ENCODE data around the gene GRIA4.
"Not testable (repeated sequence)": the region's sequence is repeated elsewhere in the genome, so short reads cannot be mapped to it uniquely, and the experiment has no call there.

The GRIA4 gene

DNA sequence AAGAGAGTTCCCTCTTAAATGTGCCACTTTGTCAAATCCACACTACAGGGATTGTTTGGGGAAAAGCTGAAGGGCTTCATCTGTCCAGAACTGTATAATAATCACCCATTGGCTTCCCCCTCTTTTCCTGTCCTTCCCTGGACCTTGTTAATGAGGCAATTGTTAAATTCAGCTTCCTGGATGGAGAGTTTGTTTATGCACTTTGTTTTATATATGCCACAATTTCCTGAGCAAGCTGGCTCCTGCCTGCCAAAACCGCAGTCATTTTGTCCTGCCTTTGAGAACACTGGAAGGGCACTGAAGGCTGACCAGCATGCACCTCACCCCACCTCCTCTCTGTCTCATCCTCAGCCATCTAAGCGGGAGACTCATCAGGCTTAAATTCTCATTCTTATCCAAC, 325.9 kb downstream of the GRIA4 start:
- no peak for DNase-seq

DNA sequence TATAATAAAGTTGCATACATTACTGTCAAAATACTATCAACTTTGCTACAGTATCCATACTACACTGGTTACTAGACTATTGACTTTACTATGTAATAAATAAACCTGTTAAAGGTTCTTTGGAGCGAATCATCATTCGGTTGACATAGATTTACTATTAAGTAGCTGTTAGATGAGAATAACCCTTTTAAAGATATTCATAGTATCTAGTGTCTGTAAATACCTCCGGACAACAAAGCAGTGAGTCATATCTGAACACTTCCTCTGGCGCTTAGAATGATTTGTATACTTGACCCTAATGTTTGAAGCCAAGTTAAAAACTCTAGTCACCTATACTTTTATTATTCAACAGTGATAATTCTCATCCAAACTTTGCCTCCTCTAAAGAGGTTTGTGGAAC, 327.5 kb downstream of the GRIA4 start:
- DNase-seq: no peak

DNA sequence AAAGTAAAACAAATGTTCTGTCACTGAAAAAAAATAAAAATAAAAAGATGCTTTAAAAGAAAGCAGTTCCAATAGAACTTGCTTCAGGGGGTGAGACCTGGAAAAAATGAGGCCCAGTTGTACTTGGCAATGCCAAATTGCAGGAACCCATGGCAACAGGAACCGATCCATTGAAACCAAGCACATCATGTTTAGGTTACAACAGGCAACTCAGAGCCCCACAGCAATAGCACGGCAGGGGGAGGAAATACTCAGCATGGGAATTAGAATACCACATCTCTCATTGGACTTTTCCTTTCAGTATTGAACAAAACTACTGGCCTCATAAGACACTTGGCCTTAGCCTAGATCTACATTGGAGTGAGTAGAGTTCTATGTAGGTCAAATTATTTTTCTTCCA, 327.9 kb downstream of the GRIA4 start:
- no peak for DNase-seq

DNA sequence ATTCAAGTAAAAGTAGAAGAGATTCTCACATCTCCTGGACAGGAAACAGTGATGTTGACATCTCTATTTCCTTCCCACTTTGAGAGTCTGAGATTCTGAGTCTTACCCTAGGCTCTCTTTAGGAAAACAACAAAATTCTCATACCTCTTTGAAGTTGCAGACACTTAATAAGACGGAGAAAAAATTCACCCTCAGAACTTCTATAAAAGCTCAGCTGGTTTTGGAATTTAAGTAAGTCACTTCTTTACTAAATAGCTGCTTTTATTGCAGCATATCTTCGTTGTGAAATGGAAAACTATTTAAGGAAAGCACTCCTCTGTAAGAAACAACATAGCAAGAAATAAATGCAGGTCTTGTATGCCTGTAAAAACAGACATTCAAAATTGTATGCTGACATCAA, 333.0 kb downstream of the GRIA4 start:
- no peak for DNase-seq

DNA sequence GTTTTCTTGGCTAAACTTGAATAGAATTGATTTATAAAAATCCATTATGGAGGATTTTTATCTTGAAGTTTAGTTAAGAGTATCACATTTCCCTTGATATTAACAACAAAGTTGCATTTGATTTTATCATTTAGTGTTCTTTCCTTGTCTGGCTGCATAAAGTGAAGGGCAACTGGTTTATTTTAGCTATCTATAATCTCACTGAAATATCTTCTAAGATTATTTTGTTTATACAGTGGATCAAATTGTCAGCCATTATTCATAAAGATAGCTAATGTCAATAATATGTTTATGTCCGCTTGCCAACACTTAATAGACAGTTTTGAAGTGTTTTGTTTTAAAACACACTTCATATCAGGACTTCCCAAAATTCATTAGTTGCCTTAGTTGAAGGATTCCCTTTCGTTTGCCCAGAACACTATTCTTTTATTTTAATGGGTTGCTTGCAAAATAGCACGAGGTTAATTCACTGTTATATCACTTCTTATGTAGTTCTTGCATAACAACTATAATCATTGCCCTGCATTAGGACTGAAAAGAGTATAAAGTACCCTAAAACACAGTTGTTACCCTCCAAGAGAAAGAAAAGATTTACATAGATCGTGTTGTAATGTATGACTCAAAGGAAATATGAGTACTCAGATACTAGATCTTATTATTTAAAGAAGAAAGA, 339.2 kb downstream of the GRIA4 start:
- no peak for DNase-seq

DNA sequence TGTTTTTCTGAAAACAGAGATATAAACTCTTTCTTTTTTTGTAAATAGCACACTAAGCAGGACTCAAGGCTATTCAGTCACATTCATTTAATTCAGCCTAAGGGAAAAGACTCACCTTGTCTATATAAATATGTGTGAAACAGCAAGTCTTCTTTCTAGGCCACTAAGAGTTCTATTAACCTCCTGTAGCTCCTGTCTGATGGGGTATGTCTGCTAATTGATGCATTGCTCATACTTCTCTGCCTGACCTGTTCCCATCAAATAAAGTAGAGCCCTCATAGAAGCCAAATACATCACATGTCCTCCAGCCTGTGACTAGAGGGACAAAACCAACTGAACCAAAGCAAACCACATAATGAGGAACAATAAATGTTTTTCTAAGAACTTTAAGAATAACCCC, 344.0 kb downstream of the GRIA4 start:
- DNase-seq: no peak

DNA sequence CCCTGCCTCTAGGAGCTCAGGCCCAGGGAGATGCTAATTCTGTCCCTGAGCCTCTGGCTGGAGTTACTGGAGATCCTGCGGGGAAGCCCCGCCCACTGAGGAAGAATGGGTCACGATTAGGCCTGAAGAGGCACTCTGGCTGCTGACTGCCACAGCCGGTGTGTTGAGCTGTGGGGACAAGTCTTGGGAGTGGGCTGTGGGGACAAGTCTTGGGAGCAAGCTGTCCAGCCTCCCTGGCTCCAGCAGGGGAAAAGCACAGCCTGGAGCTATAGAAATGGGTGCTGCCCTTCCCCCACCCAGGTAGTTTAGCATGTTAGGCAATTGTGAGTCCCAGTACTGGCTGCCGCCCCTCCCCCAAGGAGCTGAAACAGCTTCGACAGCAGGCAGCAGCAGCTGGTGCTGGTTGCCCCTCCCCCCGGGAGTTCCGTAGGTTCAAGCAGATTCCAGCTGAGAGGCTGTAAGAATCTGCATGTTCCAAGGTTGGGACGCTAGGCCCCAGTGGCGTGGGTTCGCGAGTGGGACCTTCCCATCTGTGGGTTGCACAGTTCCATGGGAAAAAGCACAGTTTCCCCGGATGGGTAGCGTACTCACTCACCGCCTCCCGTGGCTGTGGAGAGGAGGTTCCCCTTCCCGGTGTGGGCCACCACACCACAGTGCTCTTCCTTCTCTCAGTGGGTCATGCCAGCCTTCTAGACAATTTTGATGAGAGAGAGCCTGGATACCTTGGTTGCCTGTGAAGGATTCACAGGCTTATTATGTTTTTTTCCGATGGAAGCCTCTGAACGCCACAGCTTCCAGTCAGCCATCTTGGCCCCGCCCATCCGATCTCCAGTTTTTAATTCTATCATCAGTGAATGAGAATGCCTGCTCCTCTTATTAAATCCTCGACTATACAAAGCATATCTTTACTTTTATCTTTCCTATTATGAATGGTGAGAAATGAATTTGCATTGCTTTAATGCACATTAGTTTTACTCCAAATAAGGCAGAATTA, 350.7 kb downstream of the GRIA4 start:
- DNase-seq: no peak

DNA sequence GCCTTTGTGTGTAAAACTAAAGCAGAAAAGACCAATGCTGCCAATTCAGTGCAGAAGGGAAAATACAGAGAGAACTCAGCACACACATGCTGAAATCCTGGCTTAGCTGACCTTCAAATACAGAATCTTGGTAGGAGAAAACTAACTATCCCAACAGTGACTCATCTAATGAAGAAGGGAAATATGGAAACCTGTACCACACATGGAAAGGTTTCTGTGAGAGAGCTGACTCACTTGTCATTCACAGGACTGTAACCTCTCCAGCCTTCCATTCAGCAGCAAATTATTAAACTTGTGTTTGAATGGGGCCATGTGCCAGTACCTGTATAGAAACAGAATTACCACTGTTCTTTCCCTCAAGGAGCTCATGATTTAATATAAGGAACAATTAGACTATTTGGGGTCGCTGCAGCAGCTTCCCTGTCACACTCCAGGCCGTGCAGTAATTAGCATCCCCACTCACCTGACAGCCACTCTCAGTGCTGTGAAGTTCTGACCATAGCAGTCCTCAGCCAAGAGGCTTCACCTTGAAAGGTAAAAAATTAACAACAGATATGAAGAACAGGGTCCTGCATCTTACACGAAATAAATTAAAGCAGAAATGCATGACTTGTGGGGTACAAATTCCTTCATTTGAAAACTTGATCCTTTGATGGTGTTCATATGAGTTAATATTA, 358.3 kb downstream of the GRIA4 start:
- DNase-seq: no peak

DNA sequence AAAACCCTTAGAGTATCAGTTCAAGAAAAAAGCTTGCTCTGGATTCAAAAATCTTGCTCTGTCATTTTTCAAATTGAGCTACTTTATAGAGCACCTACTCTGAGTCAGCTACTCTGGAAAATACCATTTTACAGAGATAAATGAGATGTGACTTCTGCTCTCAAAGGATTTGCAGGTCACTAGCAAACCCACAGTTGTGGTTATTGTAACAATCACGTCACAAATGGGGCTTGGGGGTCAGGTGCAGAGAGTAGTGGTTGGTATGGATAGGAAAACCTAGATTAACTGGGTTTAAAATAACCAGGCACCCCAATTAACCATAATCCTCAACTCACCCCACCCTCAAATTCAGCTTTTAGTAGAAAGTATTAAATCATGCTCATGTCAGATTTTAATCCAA, 359.9 kb downstream of the GRIA4 start:
- DNase-seq: no peak

DNA sequence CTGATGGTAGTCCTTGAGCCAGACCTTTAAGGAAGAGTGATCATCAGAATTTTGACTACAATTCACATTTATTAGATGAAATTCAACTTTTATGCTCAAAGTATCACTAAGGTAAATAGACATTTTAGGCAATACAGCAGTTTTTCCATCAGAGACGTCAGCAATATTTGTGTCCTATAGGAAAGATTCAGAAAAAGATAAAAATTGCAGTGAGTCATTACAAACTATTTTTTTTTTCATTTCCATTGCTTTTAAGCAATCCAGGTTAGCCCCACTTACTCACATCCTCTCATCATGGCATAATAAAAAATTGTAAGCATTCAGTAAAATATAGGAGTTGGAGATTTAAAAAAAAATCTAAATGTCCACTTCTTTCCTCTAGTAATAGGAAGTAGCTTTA, 365.3 kb downstream of the GRIA4 start:
- no peak for DNase-seq

DNA sequence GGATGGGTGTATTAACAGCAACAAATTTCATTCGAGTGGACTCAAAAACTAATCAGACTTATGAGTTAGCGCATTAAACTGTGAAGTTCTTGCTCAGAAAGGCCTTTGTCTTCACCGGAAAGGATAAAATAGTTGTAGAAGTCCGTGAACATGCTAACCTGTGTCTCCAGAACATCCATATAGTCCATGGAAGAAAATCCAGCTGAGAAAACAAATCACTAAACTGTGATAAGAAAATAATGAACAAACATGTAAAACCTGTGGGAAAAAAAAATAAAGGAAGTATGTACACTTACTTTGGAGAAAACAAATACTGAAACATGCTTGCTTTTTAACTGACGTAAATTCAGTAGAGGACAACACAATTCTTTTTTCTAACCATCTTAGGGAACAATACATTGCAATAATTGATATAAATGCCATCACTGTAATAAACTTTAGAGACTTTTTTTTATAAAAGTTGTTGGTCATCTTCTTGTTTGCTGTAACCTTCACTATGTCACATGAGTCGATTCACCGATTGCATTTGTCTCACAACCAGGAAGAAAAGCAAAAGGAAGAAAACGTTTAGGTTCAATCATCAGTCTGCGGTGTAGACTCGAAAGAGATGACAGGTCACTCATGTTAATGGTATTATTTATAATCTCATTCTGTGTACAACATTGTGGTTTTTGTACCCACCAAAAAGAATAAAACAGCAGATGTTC, 370.3 kb downstream of the GRIA4 start:
- DNase-seq: no peak

DNA sequence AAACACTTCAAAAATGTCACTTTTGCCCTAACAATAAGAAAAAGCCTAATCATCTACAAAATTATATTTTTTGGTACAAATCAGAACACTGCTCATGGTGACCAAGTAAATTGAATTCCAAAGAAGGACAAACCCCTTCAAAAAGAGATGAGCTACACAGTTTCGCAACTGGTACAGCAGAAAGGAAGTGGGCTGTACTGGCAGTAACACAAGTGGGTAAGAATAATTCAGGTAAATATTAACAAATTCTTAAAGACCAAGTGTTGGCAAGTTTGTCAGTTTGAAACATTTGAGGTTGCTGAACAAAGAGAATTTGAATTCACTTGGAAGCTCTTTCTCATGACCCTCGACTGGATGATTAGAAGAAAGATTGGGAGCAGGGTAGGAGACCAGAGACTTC, 376.7 kb downstream of the GRIA4 start:
- DNase-seq: no peak

DNA sequence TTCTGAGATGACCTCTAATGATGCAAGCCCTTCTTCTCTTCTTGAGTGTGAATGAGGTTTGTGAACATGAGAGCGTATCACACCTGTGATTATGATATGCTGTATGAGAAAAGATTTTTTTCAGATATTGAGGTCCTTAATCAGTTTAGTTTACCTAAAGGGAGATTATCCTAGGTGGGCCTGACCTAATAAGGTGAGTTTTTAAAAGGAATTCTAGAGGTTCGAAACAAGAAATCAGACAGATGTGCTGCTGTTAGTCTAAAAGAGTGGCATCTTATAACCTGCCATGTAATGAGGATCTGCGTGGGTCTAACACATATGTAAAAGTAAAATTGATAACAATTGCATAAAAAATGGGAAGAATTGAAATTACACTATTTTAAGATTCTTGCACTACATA, 378.3 kb downstream of the GRIA4 start:
- no peak for DNase-seq

DNA sequence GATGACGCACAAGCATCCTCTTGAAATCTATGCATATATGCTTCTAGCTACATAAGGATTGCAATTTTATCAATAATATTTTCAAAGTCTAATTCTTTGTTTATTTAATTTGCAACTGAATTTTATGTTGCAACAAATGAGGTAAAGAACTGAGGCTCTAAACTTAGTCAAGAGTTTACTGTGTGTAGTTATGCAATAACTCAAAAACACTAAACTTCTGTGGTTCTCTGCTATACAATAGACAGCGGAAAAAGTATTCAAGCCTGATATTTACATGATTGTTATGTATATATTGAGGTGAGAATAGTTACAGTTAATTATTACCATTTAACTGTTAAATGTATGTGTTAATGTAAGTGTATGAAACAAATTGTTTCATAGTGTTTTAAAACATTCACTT, 379.3 kb downstream of the GRIA4 start:
- no peak for DNase-seq

DNA sequence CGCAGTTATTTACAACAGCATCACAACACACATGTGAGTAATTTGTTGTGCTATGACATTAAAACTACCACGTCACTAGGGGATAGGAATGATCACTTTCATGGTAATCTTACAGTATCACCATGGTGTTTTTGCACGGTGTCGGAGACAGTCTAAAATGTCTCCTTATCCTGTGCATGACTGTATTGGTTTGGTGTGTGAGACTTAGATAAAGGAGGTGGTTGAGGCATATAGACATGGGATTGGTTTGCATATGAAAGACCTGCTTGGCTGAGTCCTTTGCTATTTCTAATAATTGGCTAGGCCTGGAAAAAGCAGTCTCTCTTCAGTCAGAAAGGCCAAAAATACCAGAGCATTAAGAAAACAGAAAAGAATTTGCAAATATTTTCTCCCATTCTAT, 382.0 kb downstream of the GRIA4 start:
- no peak for DNase-seq

DNA sequence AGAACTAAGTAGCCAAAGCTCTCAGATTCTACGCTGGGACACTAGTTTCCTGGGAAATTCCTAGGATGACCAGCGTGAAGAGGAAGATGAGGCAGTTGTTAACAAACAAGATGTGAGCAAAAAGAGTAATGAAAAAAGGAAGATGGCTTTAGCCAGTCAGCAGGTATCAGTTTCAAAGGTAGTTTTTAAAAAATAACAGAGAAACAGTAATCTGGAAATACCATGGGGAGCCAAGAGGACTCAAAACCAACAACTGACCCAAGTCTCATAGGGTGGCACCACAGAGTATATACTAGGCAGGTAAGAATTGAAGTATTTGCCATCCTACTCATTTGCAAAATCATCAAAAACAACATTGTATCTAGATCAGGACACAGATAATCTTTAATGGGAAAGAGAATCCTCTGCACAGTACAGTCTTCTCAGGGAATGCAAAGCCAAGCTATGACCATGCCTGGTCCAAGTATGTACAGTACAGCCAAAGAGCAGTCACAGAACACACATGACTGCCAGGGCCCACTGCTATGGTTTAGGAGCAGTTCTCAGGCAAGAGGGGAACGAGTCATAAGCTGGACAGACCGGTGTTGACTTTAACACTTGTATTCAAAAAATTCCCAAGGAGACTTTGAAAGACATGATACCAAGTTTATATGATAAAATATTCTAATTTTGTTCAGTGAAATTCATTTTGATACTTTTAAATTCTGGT, 391.6 kb downstream of the GRIA4 start:
- no peak for DNase-seq

DNA sequence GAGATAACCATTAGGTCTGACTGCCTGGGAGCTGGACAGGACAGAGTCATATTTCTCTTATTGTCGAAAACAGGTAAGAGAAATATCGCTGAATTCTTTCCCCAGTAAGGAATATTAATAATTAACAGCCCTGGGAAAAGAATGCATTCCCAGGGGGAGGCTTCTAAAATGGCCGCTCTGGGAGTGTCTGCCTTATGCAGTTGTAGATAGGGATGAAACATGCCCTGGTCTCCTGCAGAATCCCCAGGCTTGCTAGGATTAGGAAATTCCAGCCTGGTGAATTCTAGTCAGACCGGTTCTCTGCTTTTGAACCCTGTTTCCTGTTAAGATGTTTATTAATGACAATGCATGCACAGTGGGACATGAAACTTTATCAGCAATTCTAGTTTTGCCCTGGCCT, 393.2 kb downstream of the GRIA4 start:
- not testable (repeated sequence) for DNase-seq

DNA sequence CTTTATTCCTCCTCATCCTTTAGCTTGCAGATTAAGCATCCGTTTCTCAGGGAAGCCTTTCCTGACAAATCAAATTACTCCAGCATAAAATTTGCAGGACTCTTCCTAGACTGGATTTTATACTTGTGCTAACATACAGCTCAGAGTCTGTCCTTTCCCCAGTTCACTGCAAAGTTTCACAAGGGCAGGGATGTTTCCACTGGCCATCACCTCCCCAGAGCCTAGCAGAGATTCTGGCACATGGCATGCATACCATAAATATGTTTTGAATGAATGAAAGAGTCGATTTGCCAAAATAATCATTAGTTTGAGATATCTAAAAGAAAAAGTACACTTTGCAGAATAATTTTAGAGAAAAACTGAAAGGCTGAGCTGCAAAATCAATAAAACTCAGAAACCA, 401.6 kb downstream of the GRIA4 start:
- no peak for DNase-seq

DNA sequence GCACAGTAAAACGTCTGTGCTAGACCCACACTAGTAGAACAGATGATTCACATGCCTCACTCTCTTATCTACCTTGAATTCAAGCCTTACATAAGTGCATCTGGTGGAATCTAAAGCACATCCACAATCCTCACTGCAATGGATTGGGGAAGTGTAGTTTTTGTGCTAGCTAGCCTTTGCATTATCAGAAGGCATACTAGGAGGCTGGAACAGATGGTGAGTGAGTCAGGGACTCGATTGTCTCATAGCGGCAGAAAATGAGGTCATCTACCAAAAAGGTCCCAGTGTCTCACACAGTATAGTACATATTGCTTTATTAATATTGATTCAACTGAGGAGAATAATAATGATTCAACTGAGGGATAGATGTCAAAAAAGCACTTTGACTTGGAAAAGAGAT, 402.9 kb downstream of the GRIA4 start:
- DNase-seq: no peak

DNA sequence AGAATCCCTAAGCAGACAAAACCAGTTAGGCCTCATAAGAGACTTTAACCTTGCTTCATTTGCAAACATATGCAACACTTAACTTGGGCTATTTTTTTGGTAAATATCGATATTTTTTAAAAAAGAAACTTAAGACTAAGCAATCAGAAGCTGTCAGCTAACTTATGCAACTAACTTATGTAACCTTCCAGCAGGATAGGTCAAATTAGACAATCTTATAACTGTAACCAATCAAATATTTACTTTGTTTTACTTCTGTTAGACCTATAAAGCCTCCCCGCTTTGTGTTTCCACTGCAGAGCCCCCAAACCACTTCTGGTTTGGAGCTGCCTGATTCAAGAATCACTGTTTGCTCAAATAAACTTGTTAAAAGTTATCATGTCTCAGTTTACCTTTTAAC, 404.2 kb downstream of the GRIA4 start:
- DNase-seq: no peak

DNA sequence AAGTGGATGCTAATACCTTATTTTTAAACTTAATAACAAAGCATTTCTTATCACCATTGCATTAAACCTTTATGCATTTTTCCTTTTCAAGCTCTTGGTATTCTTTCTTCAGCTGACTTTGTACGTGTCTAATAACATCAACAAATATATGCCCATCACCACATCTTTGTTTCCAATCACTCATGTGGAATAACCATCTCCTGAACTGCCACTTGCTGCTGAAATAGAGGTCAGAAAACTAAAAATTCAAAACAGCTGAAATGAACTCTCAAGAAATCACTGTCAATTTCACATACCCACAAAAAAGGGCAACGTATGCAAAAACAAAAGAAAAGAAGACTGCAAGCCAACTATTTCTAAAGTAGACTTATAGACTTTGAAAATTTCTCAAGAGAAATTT, 404.7 kb downstream of the GRIA4 start:
- DNase-seq: no peak

DNA sequence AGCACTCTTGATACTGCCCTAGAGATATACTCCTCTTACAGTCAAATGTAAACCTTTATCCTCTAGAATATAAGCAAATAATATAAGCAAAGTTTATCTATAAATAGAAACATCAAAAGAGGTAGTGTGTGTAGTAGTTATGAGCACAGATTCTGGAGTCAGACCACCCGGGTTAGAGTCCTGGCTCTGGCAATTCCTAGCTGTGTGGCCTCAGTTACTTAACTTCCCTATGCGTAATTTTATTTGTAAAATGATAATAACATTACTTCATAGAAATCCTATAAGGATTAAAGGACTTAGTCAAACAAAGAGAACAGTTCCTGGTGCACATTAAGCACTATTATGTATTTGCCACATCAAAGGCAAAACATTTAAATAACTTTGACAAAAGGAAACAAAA, 405.2 kb downstream of the GRIA4 start:
- DNase-seq: no peak

DNA sequence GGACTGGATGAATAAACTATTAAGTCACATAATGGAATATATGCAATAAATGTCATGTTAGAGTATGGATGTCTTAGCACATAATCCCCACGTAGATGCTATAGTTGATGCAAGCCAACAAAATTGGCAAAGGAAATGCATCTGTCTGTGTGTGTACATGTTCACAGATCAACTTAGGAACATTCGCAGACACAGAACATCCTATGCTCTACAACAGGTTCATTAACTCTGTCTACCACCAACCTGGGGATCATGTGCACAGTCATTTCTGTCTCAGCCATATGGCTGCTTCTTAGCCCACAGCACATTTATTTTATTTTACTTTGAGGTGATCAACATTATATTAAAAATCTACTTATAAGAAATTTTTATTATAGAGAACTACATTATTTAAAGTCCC, 407.2 kb downstream of the GRIA4 start:
- DNase-seq: no peak
